Mucosa of stomach (tissue), 1 donor: Measurements from ENCODE around the gene CFAP77.

ENCODE experiments used
- H3K27me3 ChIP-seq: one replicate; pipeline ENCODE4 v1.7.0; 2013; ENCODE audit warnings: mild to moderate bottlenecking, low read length; ENCODE audit not compliant: control insufficient read depth, insufficient read depth
- H3K36me3 ChIP-seq: one replicate; pipeline ENCODE4 v1.7.0; 2013; ENCODE audit warnings: low read length; ENCODE audit not compliant: control insufficient read depth, insufficient read depth
- H3K4me1 ChIP-seq: one replicate; pipeline ENCODE4 v1.7.0; 2013; ENCODE audit warnings: mild to moderate bottlenecking, low read length; ENCODE audit not compliant: control insufficient read depth, insufficient read depth
- H3K4me3 ChIP-seq: one replicate; pipeline ENCODE4 v1.7.0; 2013; ENCODE audit warnings: low read length
- H3K9ac ChIP-seq: one replicate; pipeline ENCODE4 v1.7.0; 2013; ENCODE audit warnings: mild to moderate bottlenecking, low read length, moderate library complexity
- H3K9me3 ChIP-seq: one replicate; pipeline ENCODE4 v1.7.0; 2013; ENCODE audit warnings: mild to moderate bottlenecking, low read length, moderate library complexity; ENCODE audit not compliant: control insufficient read depth
- donor health status: Pancreatic carcinoma.

Gene CFAP77

DNA sequence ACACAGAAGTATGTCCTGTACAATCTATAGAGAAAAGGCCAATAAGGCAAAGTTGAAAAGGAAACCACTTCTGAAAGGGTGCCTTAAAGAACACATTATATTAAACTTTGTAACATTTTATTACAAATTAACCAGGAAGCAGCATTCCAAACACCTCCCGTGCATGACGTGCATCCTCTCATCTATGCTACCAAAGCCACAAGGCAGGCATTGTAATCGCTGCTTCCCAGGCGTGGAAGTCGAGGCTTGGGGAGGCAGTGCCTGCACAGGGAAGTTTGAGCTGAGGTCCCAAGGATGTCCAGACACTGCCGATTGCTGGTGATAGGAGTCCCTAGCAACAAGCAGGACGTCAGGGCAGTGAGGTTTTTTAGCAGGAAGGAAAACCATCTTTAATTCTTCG lies 128.1 kb downstream of the CFAP77 start:
- Histone ChIP-seq H3K27me3 (peaks cover 1% of the 10 kb centered on the region), H3K9ac (no peak overlapping the region), H3K9me3 (no peaks in the 10 kb centered on the region), H3K36me3 (no peaks in the 10 kb centered on the region), H3K4me1 (no peaks in the 10 kb centered on the region), H3K4me3 (no peak overlapping the region)

DNA sequence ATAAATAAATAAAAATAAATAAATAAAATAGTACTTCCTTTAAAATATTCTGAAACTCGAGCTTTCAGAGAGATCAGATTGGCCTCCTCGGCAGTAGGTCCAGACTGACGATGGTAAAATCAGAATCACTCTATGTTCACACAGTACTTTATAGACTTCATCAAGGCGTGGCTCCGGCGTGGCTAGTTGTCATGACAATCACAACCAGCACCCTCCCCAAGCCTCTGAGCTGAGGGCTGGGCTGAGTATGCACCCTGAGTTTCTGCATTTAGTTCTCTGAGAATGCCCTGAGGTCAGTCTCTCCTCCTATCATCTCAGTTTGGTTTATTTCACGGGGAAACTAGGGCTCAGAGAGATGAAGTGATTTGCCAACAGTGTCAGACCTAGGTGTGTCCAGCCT lies 129.1 kb downstream of the CFAP77 start:
- no peak overlapping the region for H3K9ac ChIP-seq
- no peaks in the 10 kb centered on the region for H3K9me3 ChIP-seq
- H3K36me3 ChIP-seq, result no peaks in the 10 kb centered on the region

DNA sequence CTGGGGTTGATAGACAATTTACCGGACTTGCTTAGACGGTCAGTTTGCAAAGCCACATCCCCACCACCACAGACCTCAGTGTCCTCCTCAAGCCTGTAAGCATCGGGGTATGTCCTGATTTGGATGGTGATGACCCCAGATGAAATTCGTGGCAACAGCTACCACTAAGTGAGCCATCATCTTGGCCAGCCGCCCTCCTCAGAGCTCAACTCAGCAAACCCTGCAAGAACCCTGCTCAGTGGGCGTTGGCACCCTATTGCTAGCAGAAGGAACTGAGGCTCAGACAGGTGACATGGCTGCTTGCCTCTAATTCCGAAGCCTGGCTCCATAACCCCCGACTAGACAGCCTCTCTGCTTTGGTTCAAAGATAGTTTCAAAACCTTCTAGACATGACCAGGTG lies 131.0 kb downstream of the CFAP77 start:
- no peaks in the 10 kb centered on the region for H3K9me3 ChIP-seq
- peaks cover 15% of the 10 kb centered on the region for H3K27me3 ChIP-seq
- no peaks in the 10 kb centered on the region for H3K4me1 ChIP-seq
- H3K36me3 ChIP-seq, result no peaks in the 10 kb centered on the region
- H3K4me3 ChIP-seq, result no peak overlapping the region
- H3K9ac ChIP-seq, result no peak overlapping the region

More for the DNA sequence above, 129.1 kb downstream of the CFAP77 start:
- H3K4me3 ChIP-seq, result no peak overlapping the region
- H3K4me1 ChIP-seq, result no peaks in the 10 kb centered on the region
- H3K27me3 ChIP-seq, result peaks cover 4% of the 10 kb centered on the region

DNA sequence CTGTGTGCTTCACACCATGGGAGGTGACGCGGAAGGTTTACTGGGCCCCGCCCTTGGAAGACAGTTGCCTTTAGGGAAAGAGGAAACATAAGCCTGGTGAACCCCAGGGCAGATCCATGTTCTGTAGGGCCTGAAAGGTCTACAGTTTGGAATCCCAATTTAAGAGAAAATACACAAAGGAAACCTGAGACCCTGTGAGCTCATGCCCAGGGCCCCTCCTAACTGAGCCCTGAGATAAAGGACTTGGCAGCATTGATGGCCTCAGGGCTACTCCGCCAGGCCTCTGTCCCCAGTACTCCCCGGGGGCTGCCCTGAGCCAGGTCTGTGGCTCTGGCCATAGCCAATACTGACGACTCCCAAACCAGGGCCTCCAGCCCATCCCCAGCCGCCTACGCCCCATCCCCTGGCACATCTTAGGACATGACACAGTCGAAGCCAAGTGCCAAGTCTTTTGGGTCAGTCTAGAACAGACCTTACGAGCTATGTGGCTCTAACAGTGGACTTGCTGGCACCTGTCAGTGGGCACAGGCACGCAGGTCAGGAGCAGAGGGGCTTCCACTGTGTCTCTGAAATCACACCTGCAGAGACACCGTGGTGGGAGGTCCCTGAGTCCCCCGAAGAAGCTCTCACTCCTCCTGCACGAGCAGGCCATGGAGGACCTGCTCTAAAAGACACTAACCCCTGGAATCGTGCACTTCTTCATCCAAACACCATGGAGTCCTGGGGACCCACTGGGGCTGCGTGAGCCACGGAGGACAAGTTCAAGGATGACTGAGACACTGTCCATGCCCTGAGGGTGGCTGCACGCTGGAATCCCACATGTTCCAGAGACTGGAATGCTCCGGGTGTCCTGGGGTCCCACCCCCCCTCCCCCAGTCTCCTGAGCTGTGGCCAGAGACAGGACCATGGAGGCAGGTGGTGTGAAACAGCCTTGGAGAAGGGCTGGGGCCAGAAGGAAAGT lies 132.1 kb downstream of the CFAP77 start:
- Histone ChIP-seq H3K27me3 (peaks cover 15% of the 10 kb centered on the region), H3K36me3 (no peaks in the 10 kb centered on the region), H3K4me3 (no peak overlapping the region), H3K9me3 (no peaks in the 10 kb centered on the region), H3K4me1 (no peaks in the 10 kb centered on the region), H3K9ac (no peak overlapping the region)

DNA sequence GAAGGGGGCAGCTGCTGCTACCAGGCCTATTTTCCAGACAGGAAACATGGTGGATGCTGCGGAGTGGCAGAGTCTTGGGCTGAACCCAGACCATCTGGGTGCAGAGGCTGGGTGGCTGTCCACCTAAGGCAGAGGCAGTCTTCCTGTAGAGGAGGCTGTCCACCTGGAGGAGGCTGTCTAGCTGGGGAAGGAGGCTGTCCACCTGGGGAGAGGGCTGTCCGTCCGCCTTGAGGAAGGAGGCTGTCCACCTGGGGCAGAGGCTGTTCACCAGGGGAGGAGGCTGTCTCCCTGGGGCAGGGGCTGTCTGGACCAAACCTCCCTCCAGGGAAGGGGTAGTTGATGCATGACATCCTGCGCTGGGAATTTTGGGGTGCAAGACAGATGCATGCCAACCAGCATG lies 133.2 kb downstream of the CFAP77 start:
- H3K4me3 ChIP-seq, result no peak overlapping the region
- no peaks in the 10 kb centered on the region for H3K36me3 ChIP-seq
- peaks cover 15% of the 10 kb centered on the region for H3K27me3 ChIP-seq
- H3K4me1 ChIP-seq, result no peaks in the 10 kb centered on the region
- no peaks in the 10 kb centered on the region for H3K9me3 ChIP-seq
- no peak overlapping the region for H3K9ac ChIP-seq

DNA sequence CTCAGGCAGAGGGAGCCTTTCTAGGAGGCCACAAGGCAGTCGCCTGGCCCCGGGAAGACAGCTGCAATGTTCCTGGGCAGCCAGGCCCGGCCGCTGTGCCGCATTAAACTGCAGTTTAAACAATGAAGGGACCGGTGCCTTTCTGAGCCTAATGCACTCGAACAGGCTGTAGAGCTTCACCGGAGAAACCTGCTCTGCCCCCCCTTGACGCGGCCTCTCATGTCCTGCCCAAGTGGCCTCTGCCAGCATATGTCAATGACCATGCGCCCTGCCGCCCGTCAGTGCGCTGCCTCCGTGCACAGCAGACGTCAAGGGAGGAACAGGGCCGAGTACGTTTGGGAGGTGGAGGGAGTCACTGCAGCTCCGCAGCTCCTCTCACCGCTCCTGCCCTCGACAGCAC lies 133.9 kb downstream of the CFAP77 start:
- Histone ChIP-seq H3K36me3 (no peaks in the 10 kb centered on the region), H3K27me3 (peaks cover 15% of the 10 kb centered on the region), H3K4me1 (no peaks in the 10 kb centered on the region), H3K9ac (no peak overlapping the region), H3K9me3 (no peaks in the 10 kb centered on the region), H3K4me3 (no peak overlapping the region)

DNA sequence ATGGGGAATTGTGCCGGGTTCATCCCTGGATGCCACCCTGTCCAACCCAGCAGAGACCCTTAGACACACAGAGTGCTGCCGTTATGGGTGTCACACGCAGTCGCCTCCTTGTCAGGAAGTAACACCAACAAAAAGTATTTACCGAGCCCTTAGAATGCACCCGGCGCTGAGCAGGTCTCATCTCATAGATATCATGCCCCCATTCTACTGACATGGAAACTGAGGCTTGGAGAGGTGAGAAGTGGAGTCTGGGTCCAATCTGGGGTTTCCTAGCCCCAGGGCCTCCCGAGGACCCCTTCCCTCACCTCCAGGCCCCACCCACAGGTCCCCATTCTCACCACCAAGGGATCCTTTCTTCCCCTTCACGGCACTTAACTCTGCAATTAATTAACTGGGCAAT lies 135.6 kb downstream of the CFAP77 start:
- Histone ChIP-seq H3K4me1 (no peaks in the 10 kb centered on the region), H3K36me3 (no peaks in the 10 kb centered on the region), H3K9ac (no peak overlapping the region), H3K9me3 (no peaks in the 10 kb centered on the region), H3K27me3 (peaks cover 15% of the 10 kb centered on the region), H3K4me3 (no peak overlapping the region)

DNA sequence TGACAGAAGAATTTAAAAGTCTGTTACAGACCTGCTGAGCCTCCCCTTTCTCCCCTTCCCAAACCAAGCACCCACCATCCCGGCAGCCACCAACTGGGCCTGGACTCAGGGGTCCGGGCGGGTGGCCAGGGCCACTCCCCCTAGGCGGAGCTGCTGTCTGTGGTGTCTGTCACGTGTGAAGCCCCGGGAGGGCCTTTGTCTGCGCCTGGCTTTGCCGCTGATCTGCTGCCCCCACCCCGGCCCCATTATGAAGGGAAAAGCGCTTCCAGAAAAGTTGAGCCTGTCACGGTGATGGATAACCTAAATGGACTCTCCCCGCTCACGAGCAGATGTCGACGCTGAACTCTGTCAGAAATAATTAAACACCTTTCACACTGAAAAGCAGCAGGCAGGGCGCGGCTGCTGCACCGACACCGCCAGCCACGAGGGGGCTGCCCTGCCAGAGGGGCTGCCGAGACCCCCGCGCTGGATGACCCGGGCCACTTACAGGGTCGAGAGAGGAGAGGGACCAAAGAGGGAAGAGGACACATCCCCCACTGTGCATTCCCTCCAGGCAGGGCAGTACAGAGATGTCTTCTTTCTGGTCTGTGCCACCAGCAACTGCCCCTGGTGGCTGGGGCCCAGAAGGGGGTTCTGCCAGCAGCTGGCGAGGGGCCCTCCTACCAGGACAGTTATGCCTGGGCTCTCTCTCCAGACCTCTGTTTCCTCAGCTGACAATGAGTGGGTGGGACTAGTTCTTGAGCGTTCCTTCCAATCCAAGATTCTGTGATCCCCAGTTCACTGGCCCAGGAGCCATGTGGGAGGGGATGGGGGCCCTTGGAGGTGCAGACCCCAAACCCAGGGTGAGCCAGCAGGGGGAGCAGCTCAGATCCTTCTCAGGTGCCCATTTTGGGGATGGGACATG lies 136.4 kb downstream of the CFAP77 start:
- H3K9ac ChIP-seq, result no peak overlapping the region
- no peaks in the 10 kb centered on the region for H3K4me1 ChIP-seq
- H3K4me3 ChIP-seq, result no peak overlapping the region
- H3K9me3 ChIP-seq, result no peaks in the 10 kb centered on the region
- no peaks in the 10 kb centered on the region for H3K36me3 ChIP-seq
- peaks cover 15% of the 10 kb centered on the region for H3K27me3 ChIP-seq

DNA sequence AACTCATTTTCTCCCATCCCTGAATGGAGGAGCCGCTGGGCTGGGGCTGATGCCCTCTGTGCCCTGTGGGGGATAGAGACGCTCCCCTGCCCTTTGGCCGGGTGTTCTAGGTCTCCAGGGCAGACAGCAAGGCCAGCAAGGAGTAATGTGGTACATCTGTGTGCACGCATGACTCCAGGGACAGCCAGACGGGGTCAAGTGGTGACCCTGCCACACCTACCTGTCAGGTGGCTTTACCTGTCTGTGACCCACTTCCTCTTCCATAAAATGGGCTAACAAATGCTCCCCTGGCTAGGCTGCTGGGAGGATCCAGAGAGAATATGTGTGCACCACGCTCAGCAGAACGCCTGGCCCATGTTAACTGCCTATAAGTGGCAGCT lies 137.0 kb downstream of the CFAP77 start:
- no peaks in the 10 kb centered on the region for H3K9me3 ChIP-seq
- peaks cover 15% of the 10 kb centered on the region for H3K27me3 ChIP-seq
- H3K4me1 ChIP-seq, result no peaks in the 10 kb centered on the region
- no peak overlapping the region for H3K9ac ChIP-seq
- H3K36me3 ChIP-seq, result no peaks in the 10 kb centered on the region
- H3K4me3 ChIP-seq, result no peak overlapping the region

DNA sequence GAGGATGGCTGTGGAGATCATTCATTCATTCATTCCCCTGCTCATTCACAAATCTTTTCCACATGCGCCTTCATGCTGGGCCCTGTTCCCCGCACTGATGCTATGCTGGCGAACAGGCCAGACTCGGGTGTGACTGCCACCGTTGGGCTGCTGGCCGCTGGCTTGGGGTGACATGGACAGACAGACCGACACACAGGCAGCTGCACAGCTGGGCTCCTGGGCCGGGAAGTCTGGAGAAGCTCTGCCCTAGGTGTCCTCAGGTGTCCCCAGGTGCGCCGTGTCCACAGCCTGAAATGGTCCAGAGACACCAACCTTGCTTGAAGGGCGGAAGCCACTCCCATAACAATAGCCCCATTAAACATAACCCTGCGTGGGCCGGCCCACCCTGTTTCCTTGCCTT lies 137.4 kb downstream of the CFAP77 start:
- Histone ChIP-seq H3K9ac (no peak overlapping the region), H3K27me3 (peaks cover 15% of the 10 kb centered on the region), H3K36me3 (no peaks in the 10 kb centered on the region), H3K4me1 (no peaks in the 10 kb centered on the region), H3K9me3 (no peaks in the 10 kb centered on the region), H3K4me3 (no peak overlapping the region)

DNA sequence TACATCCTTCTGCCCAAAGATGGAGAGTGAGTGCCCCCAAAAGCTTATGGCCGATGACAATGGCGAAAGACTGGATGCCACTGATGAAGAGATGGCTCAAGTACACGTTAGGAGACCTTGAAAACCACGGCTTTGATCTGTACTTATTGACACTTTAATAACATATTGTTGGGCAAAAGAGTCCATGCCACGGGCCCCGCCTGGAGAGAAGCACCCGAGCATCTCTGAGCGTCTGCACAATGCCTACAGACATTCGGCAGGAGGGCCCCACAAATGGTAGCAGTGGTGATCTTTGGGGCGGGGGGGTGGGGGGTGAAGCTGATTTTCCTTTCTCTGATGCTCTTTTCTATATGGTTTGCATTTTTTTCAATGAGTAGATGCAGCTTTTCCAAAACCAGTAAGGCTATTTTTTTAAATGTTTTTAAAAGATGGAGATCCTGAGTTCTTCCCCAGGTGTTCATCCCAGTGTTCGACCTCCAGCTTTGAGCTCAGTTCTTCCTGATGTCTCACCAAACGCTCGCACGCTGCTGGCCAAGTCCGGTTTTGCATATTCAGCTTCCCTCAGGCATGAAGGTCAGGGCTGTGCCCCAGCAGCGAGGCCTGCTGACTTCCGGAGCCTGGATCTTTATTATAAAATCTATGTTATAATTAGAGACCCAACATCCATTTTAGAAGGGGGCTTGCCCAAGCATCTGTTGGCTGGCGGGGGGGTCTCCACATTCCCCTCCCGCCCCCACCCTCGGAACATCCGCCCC lies 138.1 kb downstream of the CFAP77 start:
- no peaks in the 10 kb centered on the region for H3K9me3 ChIP-seq
- no peak overlapping the region for H3K9ac ChIP-seq
- no peaks in the 10 kb centered on the region for H3K4me1 ChIP-seq
- H3K27me3 ChIP-seq, result peaks cover 13% of the 10 kb centered on the region
- H3K36me3 ChIP-seq, result no peaks in the 10 kb centered on the region
- H3K4me3 ChIP-seq, result no peak overlapping the region
